HEK293 (cell line): Measurements from ENCODE around the gene SOCS6.

Source experiments
- CTCF ChIP-seq: fragments of 450-650 bp; formaldehyde crosslinking; IDR thresholded peaks from 2 replicates; pipeline ENCODE4 v1.5.1; 2016; ENCODE audit warnings: missing biosample characterization, missing genetic modification characterization
- KLF7 ChIP-seq: fragments of 450-650 bp; formaldehyde crosslinking; IDR thresholded peaks from 2 replicates; pipeline ENCODE4 v1.5.1; 2016; ENCODE audit warnings: missing biosample characterization, missing genetic modification characterization, borderline replicate concordance
- PBX3 ChIP-seq: sonication (generic); formaldehyde crosslinking; IDR thresholded peaks from 2 replicates; pipeline ENCODE4 v1.8.1; 2022; ENCODE audit warnings: mild to moderate bottlenecking, moderate library complexity, missing genetic modification reagents
- REST ChIP-seq: fragments of 450-650 bp; formaldehyde crosslinking; IDR thresholded peaks from 2 replicates; pipeline ENCODE4 v1.5.1; 2016; ENCODE audit warnings: missing biosample characterization, missing genetic modification characterization
- ZNF114 ChIP-seq: fragments of 450-650 bp; formaldehyde crosslinking; IDR thresholded peaks from 2 replicates; pipeline ENCODE4 v1.5.0; 2017; ENCODE audit warnings: missing biosample characterization, missing genetic modification characterization
- ZNF133 ChIP-seq: fragments of 450-650 bp; formaldehyde crosslinking; IDR thresholded peaks from 2 replicates; pipeline ENCODE4 v1.5.1; 2016; ENCODE audit warnings: missing biosample characterization, missing genetic modification characterization
- ZNF324 ChIP-seq: fragments of 450-650 bp; formaldehyde crosslinking; IDR thresholded peaks from 2 replicates; pipeline ENCODE4 v1.5.1; 2016; ENCODE audit warnings: missing biosample characterization, missing genetic modification characterization
- ZNF362 ChIP-seq: fragments of 450-650 bp; formaldehyde crosslinking; IDR thresholded peaks from 2 replicates; pipeline ENCODE4 v1.5.1; 2016; ENCODE audit warnings: missing biosample characterization, missing genetic modification characterization
- ZNF37A ChIP-seq: fragments of 450-650 bp; IDR thresholded peaks from 2 replicates; pipeline ENCODE4 v1.5.1; 2018; ENCODE audit warnings: missing biosample characterization, missing genetic modification characterization
- ZSCAN23 ChIP-seq: fragments of 450-650 bp; formaldehyde crosslinking; IDR thresholded peaks from 2 replicates; pipeline ENCODE4 v1.5.1; 2016; ENCODE audit warnings: missing biosample characterization, missing genetic modification characterization

GRCh38 chr18:70258243-70258642 is 30.6 kb upstream of the SOCS6 start:
- TF ChIP-seq REST (tag by site-specific recombination) (no peak), ZNF37A (tag by site-specific recombination) (no peak), CTCF (tag by site-specific recombination) (no peak), ZSCAN23 (no peak), ZNF362 (tag by site-specific recombination) (no peak), ZNF133 (tag by site-specific recombination) (no peak), ZNF324 (tag by site-specific recombination) (no peak), KLF7 (tag by site-specific recombination) (no peak), ZNF114 (no peak), PBX3 (CRISPR knock-in tag) (no peak)
